ENCODE data around the gene RAB6A. TPM values are rescaled to one million over a fixed set of nuclear protein-coding genes. Genes with fewer than 3 reads are reported as not detected.
"Not testable (repeated sequence)": the region's sequence is repeated elsewhere in the genome, so short reads cannot be mapped to it uniquely, and the experiment has no call there.

RAB6A gene
- total and polyA plus RNA-seq, 3 experiments from 2014 or later, result 66.9 to 125 (median 69.9) TPM

DNA sequence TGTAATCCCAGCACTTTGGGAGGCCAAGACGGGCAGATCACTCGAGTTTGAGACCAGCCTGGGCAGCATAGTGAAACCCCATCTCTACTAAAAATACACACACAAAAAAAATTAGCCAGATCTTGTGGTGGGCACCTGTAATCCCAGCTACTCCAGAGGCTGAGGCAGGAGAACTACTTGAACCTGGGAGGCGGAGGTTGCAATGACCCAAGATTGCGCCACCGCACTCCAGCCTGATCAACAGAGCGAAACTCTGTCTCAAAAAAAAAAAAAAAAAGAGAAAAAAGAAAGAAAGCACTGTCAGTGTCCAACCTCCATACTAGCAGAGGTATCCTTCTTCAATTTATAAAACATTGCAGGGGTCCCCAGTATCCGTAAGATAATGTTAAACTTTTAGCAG is 17.8 kb downstream of the RAB6A start:
- no peaks in the 10 kb centered on the region for H3K27me3 Mint-ChIP-seq
- peaks cover 27 to 52% (median 34%) of the 10 kb centered on the region in 3 donors for H3K4me1 Mint-ChIP-seq
- Histone ChIP-seq H3K4me3 (ENCODE audit: low read length) (no peak overlapping the region), H3K27me3 (ENCODE audit: insufficient read depth, low read length, poor library complexity, severe bottlenecking) (no peaks in the 10 kb centered on the region), H3K36me3 (ENCODE audit: insufficient read depth, low read length) (no peaks in the 10 kb centered on the region), H3K9me3 (ENCODE audit: low read length) (no peaks in the 10 kb centered on the region), H3K27ac (ENCODE audit: low read depth, low read length) (no peak overlapping the region), H3K4me1 (ENCODE audit: insufficient read depth, low read length) (no peaks in the 10 kb centered on the region)
- H3K27ac Mint-ChIP-seq, result peak overlapping the region in 5 of 8 donors; percentile 12 to 57 (median 22)
- ChIA-PET CTCF (interaction anchor here (1.1 to 1.2 kb wide), 2 partner anchors 10 to 392 kb away, joined by 3 read pairs; no protein-coding TSS in a partner anchor), POLR2A (no interaction called here)
- peaks cover 0 to 17% (median 0%) of the 10 kb centered on the region in 3 donors for H3K36me3 Mint-ChIP-seq
- H3K4me3 Mint-ChIP-seq, result no peak overlapping the region
- DNase-seq, result no peak
- no peaks in the 10 kb centered on the region for H3K9me3 Mint-ChIP-seq

DNA sequence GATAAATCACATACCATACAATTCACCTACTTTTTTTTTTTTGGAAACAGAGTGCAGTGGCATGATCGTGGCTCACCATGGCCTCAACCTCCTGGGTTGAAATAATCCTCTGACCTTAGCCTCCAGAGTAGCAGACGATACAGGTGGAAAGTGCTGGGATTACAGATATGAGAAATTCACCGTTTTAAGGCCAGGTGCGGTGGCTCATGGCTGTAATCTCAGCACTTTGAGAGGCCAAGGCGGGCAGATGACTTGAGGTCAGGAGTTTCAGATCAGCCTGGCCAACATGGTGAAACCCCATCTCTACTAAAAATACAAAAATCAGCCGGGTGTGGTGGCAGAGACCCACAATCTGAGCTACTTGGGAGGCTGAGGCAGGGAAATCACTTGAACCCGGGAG is 24.9 kb downstream of the RAB6A start:
- DNase-seq; H3K9me3 Mint-ChIP-seq; H3K4me1 ChIP-seq (ENCODE audit: insufficient read depth, low read length); H3K27ac ChIP-seq (ENCODE audit: low read depth, low read length); POLR2A ChIA-PET; CTCF ChIA-PET; H3K9me3 ChIP-seq (ENCODE audit: low read length); H3K36me3 ChIP-seq (ENCODE audit: insufficient read depth, low read length); H3K27me3 ChIP-seq (ENCODE audit: insufficient read depth, low read length, poor library complexity, severe bottlenecking); H3K4me3 ChIP-seq (ENCODE audit: low read length); H3K27ac Mint-ChIP-seq; H3K27me3 Mint-ChIP-seq: not testable (repeated sequence)
- Mint-ChIP-seq H3K4me1 (peaks cover 29 to 51% (median 34%) of the 10 kb centered on the region in 3 donors), H3K36me3 (peaks cover 0 to 20% (median under 1%) of the 10 kb centered on the region in 3 donors), H3K4me3 (peak overlapping the region in 1 of 7 donors; percentile 57)

DNA sequence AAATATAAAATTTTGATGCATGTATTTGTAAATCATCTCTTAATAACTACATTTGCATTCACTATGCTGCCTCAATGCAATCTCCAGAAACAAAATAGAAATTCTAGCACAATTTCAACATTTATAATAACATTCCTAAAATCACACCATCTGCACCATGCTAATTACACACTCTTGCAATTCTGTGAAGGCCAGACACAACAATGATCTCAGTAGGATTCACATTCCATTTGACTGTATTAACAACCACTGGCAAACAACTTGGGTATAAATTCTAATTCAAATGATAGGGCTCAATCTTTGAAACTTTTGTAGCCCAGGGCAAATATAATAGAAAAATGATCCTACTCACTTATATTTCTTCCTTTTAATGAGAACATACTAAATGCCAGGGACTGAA is 25.9 kb downstream of the RAB6A start:
- H3K4me1 Mint-ChIP-seq, result peaks cover 31 to 52% (median 34%) of the 10 kb centered on the region in 3 donors
- peak overlapping the region in 2 of 8 donors; percentile 18 for H3K27ac Mint-ChIP-seq

DNA sequence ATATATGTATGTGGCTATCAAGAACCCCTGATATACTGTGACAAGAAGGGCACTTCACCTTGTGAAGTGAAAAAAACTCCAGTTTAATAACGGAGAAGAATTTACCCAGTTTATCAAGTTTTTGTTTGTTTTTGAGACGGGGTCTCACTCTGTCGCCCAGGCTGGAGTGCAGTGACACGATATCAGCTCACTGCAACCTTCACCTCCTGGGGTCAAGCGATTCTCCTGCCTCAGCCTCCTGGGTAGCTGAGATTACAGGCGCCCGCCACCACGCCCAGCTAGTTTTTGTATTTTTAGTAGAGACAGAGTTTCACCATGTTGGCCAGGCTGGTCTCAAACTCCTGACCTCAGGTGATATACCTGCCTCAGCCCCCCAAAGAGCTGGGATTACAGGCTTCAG is 26.9 kb downstream of the RAB6A start:
- H3K9me3 Mint-ChIP-seq; H3K9me3 ChIP-seq (ENCODE audit: low read length); H3K27me3 Mint-ChIP-seq; DNase-seq; H3K27ac ChIP-seq (ENCODE audit: low read depth, low read length); H3K36me3 ChIP-seq (ENCODE audit: insufficient read depth, low read length); H3K27me3 ChIP-seq (ENCODE audit: insufficient read depth, low read length, poor library complexity, severe bottlenecking); POLR2A ChIA-PET; H3K4me3 Mint-ChIP-seq; CTCF ChIA-PET; H3K4me3 ChIP-seq (ENCODE audit: low read length); H3K4me1 ChIP-seq (ENCODE audit: insufficient read depth, low read length): not testable (repeated sequence)
- H3K27ac Mint-ChIP-seq, result peak overlapping the region in 1 of 8 donors; percentile 7
- H3K36me3 Mint-ChIP-seq, result peaks cover 0 to 33% (median 7%) of the 10 kb centered on the region in 3 donors
- H3K4me1 Mint-ChIP-seq, result peaks cover 33 to 60% (median 34%) of the 10 kb centered on the region in 3 donors

More for the DNA sequence above, 25.9 kb downstream of the RAB6A start:
- Histone ChIP-seq H3K27ac (ENCODE audit: low read depth, low read length) (no peak overlapping the region), H3K4me1 (ENCODE audit: insufficient read depth, low read length) (no peaks in the 10 kb centered on the region), H3K36me3 (ENCODE audit: insufficient read depth, low read length) (no peaks in the 10 kb centered on the region), H3K4me3 (ENCODE audit: low read length) (no peak overlapping the region), H3K9me3 (ENCODE audit: low read length) (no peaks in the 10 kb centered on the region), H3K27me3 (ENCODE audit: insufficient read depth, low read length, poor library complexity, severe bottlenecking) (no peaks in the 10 kb centered on the region)
- ChIA-PET CTCF (no interaction called here), POLR2A (no interaction called here)
- H3K27me3 Mint-ChIP-seq, result peaks cover 0 to 1% of the 10 kb centered on the region in 2 donors
- no peak for DNase-seq
- H3K9me3 Mint-ChIP-seq, result no peaks in the 10 kb centered on the region
- H3K4me3 Mint-ChIP-seq, result no peak overlapping the region
- peaks cover 0 to 25% (median 2%) of the 10 kb centered on the region in 3 donors for H3K36me3 Mint-ChIP-seq

DNA sequence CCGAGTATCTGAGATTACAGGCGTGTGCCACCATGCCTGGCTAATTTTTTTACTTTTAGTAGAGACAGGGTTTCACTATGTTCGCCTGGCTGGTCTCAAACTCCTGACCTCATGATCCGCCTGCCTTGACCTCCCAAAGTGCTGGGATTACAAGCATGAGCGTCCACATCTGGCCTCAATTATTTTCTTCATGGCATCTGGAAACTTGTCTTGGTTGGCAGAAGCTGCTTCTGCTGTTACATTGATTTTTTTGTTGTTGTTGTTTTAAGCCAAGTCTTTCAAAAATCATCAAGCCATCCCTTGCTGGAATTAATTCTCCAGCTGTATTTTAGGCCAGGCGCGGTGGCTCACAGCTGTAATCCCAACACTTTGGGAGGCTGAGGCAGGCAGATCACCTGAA is 27.9 kb downstream of the RAB6A start:
- H3K4me3 Mint-ChIP-seq; H3K4me3 ChIP-seq (ENCODE audit: low read length); H3K9me3 ChIP-seq (ENCODE audit: low read length); POLR2A ChIA-PET; H3K27ac Mint-ChIP-seq; H3K27me3 Mint-ChIP-seq; CTCF ChIA-PET; H3K9me3 Mint-ChIP-seq; H3K4me1 ChIP-seq (ENCODE audit: insufficient read depth, low read length); H3K27me3 ChIP-seq (ENCODE audit: insufficient read depth, low read length, poor library complexity, severe bottlenecking); H3K27ac ChIP-seq (ENCODE audit: low read depth, low read length); DNase-seq; H3K36me3 ChIP-seq (ENCODE audit: insufficient read depth, low read length): not testable (repeated sequence)
- peaks cover 35 to 64% (median 37%) of the 10 kb centered on the region in 3 donors for H3K4me1 Mint-ChIP-seq
- H3K36me3 Mint-ChIP-seq, result peaks cover 0 to 40% (median 7%) of the 10 kb centered on the region in 3 donors

DNA sequence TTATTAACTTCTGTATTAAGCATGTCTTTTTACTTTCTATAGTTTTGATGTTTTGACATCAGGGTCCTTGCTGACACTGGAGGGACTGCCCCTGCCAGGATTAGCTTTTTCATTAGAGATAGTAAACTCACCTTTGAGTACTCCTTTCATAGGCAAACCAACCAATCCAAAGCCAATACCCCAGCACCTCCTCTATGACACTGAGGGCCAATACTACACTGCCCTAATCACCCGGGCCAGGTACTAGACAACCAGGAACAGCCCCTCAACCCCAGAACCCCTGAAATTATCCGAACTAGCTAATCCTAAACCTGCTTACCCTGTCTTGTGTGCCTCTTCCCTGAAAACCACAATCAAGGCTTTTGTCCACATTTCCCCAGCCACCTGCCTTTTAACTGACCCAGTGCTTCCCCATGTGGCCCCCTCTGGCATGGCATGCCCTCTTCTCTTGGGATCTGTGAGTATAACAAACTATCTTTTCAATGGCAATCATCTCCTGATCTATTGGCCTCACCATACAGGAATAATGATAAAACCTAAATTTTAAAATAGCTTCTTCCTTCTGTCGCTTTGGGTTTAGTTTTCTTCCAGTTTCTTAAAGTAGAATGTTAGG is 31.2 kb downstream of the RAB6A start:
- H3K36me3 ChIP-seq (ENCODE audit: insufficient read depth, low read length), result peaks cover 3% of the 10 kb centered on the region
- Mint-ChIP-seq H3K4me3 (no peak overlapping the region), H3K27me3 (peaks cover 0 to 1% of the 10 kb centered on the region in 2 donors), H3K36me3 (peaks cover 0 to 45% (median 17%) of the 10 kb centered on the region in 3 donors), H3K4me1 (peaks cover 29 to 63% (median 37%) of the 10 kb centered on the region in 3 donors), H3K27ac (peak overlapping the region in 7 of 8 donors; percentile 6 to 81 (median 55)), H3K9me3 (no peaks in the 10 kb centered on the region)
- no peaks in the 10 kb centered on the region for H3K4me1 ChIP-seq (ENCODE audit: insufficient read depth, low read length)
- ChIA-PET POLR2A (no interaction called here), CTCF (no interaction called here)
- H3K27ac ChIP-seq (ENCODE audit: low read depth, low read length), result no peak overlapping the region
- DNase-seq, result no peak
- no peaks in the 10 kb centered on the region for H3K9me3 ChIP-seq (ENCODE audit: low read length)
- no peak overlapping the region for H3K4me3 ChIP-seq (ENCODE audit: low read length)
- H3K27me3 ChIP-seq (ENCODE audit: insufficient read depth, low read length, poor library complexity, severe bottlenecking), result no peaks in the 10 kb centered on the region

DNA sequence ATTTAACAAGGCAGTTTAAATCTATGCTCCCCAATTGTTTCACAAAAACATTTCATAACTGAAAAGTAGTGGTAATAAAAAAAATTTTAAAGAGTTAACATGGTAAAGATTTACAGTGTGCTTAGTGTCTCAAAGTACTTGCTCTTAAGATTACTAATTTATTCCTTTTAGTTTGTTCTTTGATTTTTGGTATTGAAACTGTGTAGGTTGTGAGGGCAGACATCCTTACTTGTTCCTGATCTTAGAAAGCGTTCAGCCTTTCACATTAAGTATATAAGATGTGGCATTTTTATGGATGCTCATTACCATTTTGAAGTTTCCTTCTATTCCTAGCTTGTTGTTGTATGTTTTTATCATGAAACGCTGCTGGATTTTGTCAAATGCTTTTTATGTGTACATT is 32.9 kb downstream of the RAB6A start:
- CTCF ChIA-PET, result no interaction called here
- peaks cover 0 to 49% (median 17%) of the 10 kb centered on the region in 3 donors for H3K36me3 Mint-ChIP-seq
- H3K27me3 Mint-ChIP-seq, result no peaks in the 10 kb centered on the region
- no peaks in the 10 kb centered on the region for H3K9me3 Mint-ChIP-seq
- Histone ChIP-seq H3K4me3 (ENCODE audit: low read length) (no peak overlapping the region), H3K9me3 (ENCODE audit: low read length) (no peaks in the 10 kb centered on the region), H3K36me3 (ENCODE audit: insufficient read depth, low read length) (peaks cover 3% of the 10 kb centered on the region), H3K27ac (ENCODE audit: low read depth, low read length) (no peak overlapping the region), H3K27me3 (ENCODE audit: insufficient read depth, low read length, poor library complexity, severe bottlenecking) (no peaks in the 10 kb centered on the region), H3K4me1 (ENCODE audit: insufficient read depth, low read length) (no peaks in the 10 kb centered on the region)
- H3K4me1 Mint-ChIP-seq, result peaks cover 25 to 55% (median 32%) of the 10 kb centered on the region in 3 donors
- no peak for DNase-seq
- POLR2A ChIA-PET, result interaction anchor here (0.7 kb wide), 1 partner anchor 53 kb away, joined by 3 read pairs; no protein-coding TSS in a partner anchor
- peak overlapping the region in 3 of 8 donors; percentile 46 to 53 (median 48) for H3K27ac Mint-ChIP-seq
- H3K4me3 Mint-ChIP-seq, result no peak overlapping the region

DNA sequence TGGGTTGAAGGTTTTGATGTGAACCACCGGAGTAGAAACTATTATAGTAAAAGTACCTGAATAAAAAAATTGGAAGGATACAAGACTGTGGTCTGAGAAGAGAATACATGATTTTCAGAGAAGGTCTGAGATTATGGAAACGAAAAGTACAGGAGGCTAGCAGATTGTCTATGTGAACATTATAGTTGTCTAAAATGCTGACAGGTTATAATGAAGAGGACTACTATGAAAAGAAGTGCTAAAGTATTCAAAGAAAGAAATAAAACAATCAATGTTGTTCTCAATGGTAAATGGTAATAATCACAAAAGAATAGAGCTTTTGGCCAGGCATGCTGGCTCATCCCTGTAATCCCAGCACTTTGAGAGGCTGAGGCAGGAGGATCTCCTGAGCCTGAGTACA is 34.0 kb downstream of the RAB6A start:
- H3K36me3 ChIP-seq (ENCODE audit: insufficient read depth, low read length), result peaks cover 3% of the 10 kb centered on the region
- Mint-ChIP-seq H3K27me3 (no peaks in the 10 kb centered on the region), H3K36me3 (peaks cover 0 to 46% (median 17%) of the 10 kb centered on the region in 3 donors), H3K9me3 (no peaks in the 10 kb centered on the region), H3K4me3 (no peak overlapping the region), H3K27ac (peak overlapping the region in 6 of 8 donors; percentile 10 to 52 (median 34)), H3K4me1 (peaks cover 24 to 50% (median 34%) of the 10 kb centered on the region in 3 donors)
- H3K4me1 ChIP-seq (ENCODE audit: insufficient read depth, low read length), result no peaks in the 10 kb centered on the region
- H3K27me3 ChIP-seq (ENCODE audit: insufficient read depth, low read length, poor library complexity, severe bottlenecking), result no peaks in the 10 kb centered on the region
- no peak overlapping the region for H3K4me3 ChIP-seq (ENCODE audit: low read length)
- POLR2A ChIA-PET, result no interaction called here
- H3K9me3 ChIP-seq (ENCODE audit: low read length), result no peaks in the 10 kb centered on the region
- no peak for DNase-seq
- CTCF ChIA-PET, result no interaction called here
- H3K27ac ChIP-seq (ENCODE audit: low read depth, low read length), result no peak overlapping the region

Data from CD8-positive, alpha-beta memory T cell (primary cell).